Skin epidermis (tissue), 12 donors: ENCODE results near the gene AJAP1.

Experiments used
- H3K27ac ChIP-seq, 21 experiments: fragments of 200-600 bp; sonication (generic) in 11 of 21; one replicate each; pipeline ENCODE4 v1.5.0; 2020; ENCODE audit warnings: mild to moderate bottlenecking in 3 of 21, inconsistent platforms in 2 of 21, moderate library complexity in 2 of 21
- H3K4me3 ChIP-seq, 7 experiments: fragments of 200-600 bp; sonication (generic) in 2 of 7; one replicate each; pipeline ENCODE4 v1.5.0; 2020; ENCODE audit warnings: inconsistent platforms in 2 of 7, mild to moderate bottlenecking in 2 of 7, moderate library complexity in 1 of 7

Gene AJAP1

GRCh38 chr1:4755864-4756504 lies 101.6 kb downstream of the AJAP1 start:
- Histone ChIP-seq H3K4me3 (no peak overlapping the region), H3K27ac (peak overlapping the region in 1 of 21 experiments; percentile 50)

DNA sequence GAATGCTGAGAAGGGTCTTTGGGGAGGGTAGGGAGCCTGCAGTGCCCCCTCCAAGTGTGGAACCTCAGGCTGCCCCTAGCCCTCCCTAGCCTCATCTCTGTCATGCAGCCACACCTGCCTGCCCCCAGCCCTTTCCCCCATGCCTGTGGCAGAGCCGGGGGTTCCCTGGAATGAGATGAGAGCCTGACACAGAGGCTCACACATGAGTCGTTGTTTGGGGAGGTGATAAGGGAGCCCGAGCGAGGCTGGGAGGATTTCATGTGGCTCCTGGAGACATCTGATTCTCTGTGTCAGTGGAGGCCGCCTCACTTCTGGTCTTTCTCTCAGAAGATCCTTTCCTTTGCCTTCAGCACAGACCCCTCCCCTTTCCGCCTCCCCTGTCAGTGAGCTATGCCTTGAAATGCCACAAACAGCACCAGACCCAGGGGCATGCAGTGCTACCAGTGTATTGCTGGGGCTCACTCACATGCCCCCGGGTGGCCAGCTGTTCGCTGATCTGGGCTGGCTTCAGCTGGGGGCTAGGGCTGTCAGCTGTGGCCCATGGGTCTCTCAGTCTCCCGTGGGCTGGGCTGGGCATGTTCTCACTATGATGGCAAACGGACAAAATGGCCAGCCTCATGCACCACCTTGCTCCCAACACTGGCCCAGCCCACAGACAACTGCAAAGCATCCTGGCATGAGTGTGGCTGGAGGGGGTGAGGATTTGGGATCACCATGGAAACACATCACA lies 102.6 kb downstream of the AJAP1 start:
- Histone ChIP-seq H3K4me3 (no peak overlapping the region), H3K27ac (peak overlapping the region in 1 of 21 experiments; percentile 21)

- no peak overlapping the region for H3K4me3 ChIP-seq
- no peak overlapping the region for H3K27ac ChIP-seq
Measured at GRCh38 chr1:4759671-4760070, 105.3 kb downstream of the AJAP1 start.

- Histone ChIP-seq H3K4me3 (no peak overlapping the region), H3K27ac (no peak overlapping the region)
Measured at GRCh38 chr1:4760088-4760487, 105.7 kb downstream of the AJAP1 start.

DNA sequence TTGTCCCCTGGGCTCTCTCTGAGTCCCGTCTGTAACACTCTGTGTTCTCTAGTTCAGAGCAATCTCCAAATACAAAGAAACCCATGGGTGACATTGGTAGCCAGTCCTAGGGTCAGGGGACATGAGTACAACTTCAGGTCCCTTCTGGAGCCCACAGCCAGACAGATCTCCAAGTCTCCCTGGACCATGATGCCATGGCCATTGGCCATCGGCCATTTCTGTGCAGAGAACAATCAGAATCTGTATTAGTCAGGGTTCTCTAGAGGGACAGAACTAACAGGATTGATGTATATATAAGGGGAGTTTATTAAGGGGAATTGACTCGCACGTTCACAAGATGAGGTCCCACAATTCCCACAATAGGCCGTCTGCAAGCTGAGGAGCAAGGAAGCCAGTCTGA lies 106.9 kb downstream of the AJAP1 start:
- Histone ChIP-seq H3K4me3 (no peak overlapping the region), H3K27ac (no peak overlapping the region)

GRCh38 chr1:4762146-4762545 lies 107.7 kb downstream of the AJAP1 start:
- Histone ChIP-seq H3K4me3 (no peak overlapping the region), H3K27ac (no peak overlapping the region)

DNA sequence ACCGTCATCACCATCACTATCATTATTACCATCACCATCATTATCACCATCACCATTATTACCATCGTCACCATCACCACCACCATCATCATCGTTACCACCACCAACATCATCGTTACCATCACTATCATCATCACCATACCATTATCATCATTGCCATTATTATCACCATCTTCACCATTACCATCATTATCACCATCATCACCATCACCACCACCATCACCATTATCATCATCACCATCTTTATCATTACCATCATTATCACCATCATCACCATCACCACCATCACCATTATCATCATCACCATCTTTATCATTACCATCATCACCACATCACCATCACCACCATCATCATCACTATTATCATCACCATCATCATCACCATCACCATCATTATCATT lies 112.9 kb downstream of the AJAP1 start:
- Histone ChIP-seq H3K27ac (no peak overlapping the region), H3K4me3 (no peak overlapping the region)

DNA sequence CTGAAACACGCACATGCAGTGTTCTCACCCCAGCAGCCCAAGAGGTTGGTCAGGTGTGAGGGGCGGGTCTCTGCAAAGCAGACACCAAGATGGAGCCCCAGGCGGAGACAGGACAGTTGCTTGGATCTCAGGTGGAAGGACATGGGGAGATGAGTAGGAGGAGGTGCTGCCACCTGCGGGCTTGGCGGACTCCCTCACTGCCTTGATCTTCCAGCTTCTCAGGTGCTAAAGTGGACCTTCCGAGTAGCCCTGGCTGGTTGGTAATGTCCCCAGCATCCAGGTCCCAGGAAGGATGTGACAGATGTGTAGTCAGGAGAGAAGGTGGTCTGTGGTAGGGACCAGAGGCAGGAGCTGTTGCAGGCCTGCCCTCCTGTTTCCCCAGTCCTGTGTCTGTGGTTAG lies 114.1 kb downstream of the AJAP1 start:
- Histone ChIP-seq H3K27ac (no peak overlapping the region), H3K4me3 (no peak overlapping the region)

DNA sequence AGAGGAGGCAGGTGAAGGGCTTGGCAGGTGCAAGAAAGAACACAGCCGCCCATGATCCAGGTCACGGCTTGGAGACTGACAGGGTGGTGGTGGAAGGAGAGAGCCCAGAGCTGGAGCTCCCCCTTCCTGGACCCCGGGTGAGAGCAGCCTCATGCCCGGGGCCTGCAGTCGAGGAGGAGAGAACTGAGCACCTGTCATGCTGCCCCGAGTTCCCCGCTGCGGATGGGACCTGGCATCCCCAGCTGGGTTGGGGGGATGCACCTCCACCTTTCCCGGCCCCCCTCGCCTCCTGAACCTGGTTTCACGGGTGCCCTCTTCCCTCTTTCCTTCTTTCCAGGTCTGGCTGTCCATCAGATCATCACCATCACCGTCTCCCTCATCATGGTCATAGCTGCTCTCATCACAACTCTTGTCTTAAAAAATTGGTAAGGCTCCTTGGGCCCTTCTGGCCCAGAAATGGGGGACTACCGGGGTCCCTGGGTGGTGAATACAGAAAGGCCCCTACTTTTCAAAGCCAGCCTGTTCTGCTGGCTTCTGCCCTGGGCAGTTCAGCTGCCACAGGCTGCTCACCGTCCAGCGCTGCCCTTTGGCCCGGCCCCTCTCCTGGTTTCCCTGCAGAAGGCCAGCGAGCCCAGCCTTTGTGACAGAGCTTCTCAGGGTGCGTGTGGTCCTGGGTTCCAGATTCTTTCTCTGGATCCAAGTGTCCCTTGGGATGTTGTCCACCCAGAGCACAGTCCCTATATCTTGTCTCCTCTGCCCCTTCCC lies 115.3 kb downstream of the AJAP1 start:
- no peak overlapping the region for H3K27ac ChIP-seq
- no peak overlapping the region for H3K4me3 ChIP-seq

GRCh38 chr1:4770713-4771112 lies 116.3 kb downstream of the AJAP1 start:
- H3K4me3 ChIP-seq, result no peak overlapping the region
- H3K27ac ChIP-seq, result no peak overlapping the region

GRCh38 chr1:4771267-4771666 lies 116.9 kb downstream of the AJAP1 start:
- H3K27ac ChIP-seq, result no peak overlapping the region
- no peak overlapping the region for H3K4me3 ChIP-seq

DNA sequence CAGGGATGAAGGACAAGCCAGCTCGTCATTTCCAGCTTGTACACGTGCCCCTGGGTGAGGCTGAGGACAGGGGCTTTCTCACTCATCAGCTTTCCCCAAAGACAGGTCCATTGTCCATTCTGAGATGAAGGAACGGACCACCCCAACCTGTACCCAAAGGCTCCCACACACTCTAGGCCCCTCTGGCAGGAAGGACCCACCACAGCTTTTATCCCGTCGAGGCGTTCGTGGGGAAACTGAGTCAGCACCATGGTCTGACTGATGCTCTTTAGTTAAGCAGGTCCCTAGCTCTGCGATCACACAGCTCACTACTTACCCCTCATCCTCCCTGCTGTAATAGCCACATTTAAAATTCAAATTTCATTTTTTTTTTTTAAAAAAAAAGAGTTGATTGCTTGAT lies 117.3 kb downstream of the AJAP1 start:
- no peak overlapping the region for H3K4me3 ChIP-seq
- no peak overlapping the region for H3K27ac ChIP-seq

- Histone ChIP-seq H3K4me3 (no peak overlapping the region), H3K27ac (no peak overlapping the region)
Measured at GRCh38 chr1:4772294-4773010, 118.0 kb downstream of the AJAP1 start.

DNA sequence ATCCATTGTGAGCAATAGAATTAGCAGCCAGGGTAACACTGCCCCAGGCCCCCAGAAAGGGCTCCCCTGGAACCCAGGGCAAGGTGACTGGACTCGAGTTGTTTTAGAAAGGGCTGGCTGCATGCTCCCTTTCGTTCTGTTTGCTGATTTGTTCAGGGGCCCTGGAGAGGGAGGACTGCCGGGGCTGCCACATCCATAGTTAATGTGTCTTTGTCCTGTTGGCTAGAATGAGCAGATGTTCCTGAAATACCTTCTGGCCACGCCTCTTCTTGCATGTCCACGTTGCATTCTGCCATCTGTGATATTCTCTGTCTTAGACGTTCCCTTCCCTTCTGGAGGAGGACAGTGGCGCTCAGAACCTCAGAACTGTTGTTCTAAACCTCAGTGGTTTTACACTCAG lies 118.8 kb downstream of the AJAP1 start:
- H3K4me3 ChIP-seq, result no peak overlapping the region
- H3K27ac ChIP-seq, result no peak overlapping the region

DNA sequence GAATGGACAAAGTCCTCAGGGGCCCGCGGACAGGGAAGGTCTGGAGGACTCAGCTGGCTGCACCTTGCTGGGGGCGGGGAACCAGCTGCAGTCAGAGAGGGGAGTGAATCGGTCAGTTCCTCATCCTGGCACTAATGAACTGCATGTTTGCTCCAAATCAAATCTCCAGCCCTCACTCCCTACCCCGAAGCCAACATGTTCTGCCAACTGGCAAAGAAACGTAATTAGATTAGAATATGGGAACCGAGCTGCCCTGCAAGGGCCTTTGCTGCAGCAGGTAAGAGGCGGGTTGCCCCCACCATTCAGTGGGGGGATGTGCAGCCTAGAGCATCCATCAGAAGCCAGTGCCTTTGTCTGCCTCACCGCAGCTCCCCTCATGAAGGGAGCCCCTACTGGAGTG lies 121.1 kb downstream of the AJAP1 start:
- H3K27ac ChIP-seq, result no peak overlapping the region

GRCh38 chr1:4778056-4778455 lies 123.6 kb downstream of the AJAP1 start:
- Histone ChIP-seq H3K4me3 (no peak overlapping the region), H3K27ac (no peak overlapping the region)

More for the DNA sequence above, 121.1 kb downstream of the AJAP1 start:
- H3K4me3 ChIP-seq, result no peak overlapping the region

DNA sequence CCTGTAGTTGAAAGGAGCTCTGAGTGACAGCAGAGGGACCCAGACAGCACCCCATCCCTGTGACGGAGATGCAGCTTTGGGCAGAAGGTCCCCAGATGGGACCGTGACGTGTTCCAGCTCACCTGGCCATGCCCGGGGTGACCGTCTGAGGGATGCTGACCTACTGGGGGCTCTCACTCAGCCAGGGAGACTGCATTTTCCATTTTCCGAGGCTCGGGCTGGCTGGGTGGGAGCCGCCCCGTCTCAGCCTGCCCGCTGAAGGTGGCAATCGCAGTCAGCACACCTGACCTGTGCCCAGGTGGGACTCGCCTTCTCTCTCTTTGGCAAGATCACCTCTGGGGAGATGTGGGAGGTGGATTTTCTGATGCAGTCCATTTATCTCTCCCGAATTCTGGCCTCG lies 127.2 kb downstream of the AJAP1 start:
- H3K4me3 ChIP-seq, result no peak overlapping the region
- no peak overlapping the region for H3K27ac ChIP-seq

DNA sequence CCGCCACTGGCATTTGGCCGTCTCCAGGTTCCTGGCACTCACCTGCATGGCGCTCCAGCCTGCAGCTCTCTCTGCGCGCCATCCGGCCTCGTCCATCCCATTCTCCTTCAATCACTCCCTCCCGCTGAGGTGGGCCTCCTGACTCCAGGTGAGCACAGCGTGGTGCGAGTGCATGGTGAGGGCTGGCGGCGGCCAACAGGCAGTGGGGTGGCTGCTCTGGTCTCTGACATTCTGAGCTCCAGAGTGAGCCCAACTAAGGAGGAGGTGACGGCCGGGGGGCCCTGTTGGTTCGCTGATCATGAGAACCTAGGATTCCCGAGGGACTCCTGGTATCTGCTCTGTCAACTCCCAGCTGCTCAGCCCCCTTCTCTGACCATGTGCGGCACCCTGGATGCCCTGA lies 130.4 kb downstream of the AJAP1 start:
- Histone ChIP-seq H3K4me3 (no peak overlapping the region), H3K27ac (no peak overlapping the region)

DNA sequence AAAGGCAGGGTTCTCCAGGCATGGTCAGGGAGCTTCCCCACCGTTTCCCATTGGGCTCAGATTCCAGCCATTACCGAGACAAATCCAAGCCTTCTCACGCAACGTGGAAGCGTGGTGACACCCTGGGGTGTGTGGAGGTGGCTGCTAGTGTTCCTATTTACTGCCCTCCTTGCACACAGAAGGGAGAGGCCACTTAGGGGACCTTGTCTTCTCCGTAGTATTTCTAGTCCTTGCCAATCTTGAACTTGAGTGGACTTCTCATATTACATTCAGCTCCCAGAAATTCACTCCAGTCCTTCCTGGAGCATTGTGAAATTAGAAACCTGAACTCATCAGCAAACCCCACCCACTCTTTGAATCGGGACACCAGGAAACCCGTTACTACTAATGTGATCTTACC lies 131.6 kb downstream of the AJAP1 start:
- no peak overlapping the region for H3K27ac ChIP-seq

DNA sequence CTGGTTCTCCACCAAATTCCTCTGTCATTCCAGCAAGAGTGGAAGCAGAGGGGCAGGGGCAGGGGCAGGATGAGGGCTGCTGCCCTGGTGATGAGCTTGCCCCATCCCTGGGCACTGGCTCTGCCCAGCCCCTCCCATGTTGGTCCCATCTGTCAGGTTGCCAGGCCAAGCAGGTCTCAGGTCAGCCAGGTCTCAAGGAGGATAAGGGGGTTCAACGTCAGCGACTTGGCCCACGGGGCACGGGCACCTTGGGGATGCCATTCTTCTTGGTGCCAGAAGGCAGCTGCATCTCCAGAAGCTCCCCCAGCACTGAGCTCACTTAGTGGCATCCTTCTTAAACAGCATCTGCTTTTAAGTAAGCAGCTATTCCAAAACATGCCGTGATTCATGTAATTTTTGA lies 133.1 kb downstream of the AJAP1 start:
- no peak overlapping the region for H3K4me3 ChIP-seq
- no peak overlapping the region for H3K27ac ChIP-seq

More for the DNA sequence above, 131.6 kb downstream of the AJAP1 start:
- no peak overlapping the region for H3K4me3 ChIP-seq
